ENCODE measurements around the gene CACNA2D4. TPM values are rescaled to one million over a fixed set of nuclear protein-coding genes. Genes with fewer than 3 reads are reported as not detected.

Gene CACNA2D4
- total and polyA plus RNA-seq, 2 of the 13 experiments (the other 11 are each of a cell fraction or from before 2014, with no cell fraction given): 14.2 to 136 TPM

DNA sequence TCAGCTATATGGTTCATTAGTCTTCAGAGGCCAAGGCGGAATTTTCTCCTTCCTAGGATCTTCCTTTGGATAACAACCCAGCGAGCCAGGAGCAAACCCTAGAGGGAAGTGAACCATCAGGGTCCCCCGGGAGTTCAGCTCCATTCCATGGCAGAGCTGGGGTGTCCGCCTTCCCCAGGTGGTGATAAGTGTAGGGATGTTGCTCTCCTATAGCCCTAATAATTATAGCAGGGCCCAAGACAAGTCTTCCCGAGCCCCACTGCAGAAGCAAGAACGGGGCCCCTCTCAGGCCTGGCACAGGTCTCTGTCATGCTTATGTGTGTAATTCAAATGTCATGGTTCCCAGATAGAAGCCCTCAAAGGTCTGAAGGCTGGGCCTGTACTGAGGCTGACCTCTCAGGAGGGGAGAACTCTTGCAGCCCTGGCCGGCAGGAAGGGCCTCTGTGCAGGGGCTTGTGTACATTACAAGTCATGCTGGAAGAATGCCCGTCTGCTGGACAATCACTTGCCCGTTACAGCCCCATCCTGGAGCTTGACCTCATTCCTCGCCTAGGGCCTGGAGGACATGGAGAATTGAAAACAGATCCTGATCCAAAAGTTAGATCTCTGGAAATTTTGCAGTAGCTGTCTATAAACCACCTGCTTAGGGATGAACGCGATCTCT is 80.8 kb downstream of the CACNA2D4 start (continued):
- TF ChIP-seq ASH2L (IDR thresholded peaks at IDR 0.05; ENCODE audit: insufficient read length, low read depth, low read length) (peak; percentile 49), ARNT2 (CRISPR knock-in tag; IDR thresholded peaks at IDR 0.05; ENCODE audit: low read depth) (peak; percentile 57; the same call in 1 of the 2 replicates), MEF2D (CRISPR knock-in tag; IDR thresholded peaks at IDR 0.05) (0 out of 2 replicates have a peak, but pooled peaks have one; percentile 46), ZNF746 (CRISPR knock-in tag; IDR thresholded peaks at IDR 0.05) (no peak), ELF4 (CRISPR knock-in tag; IDR thresholded peaks at IDR 0.05; ENCODE audit: borderline replicate concordance) (no peak), HNF4A (CRISPR knock-in tag; IDR thresholded peaks at IDR 0.05) (0 out of 2 replicates have a peak, but pooled peaks have one; percentile 19), ZNF615 (CRISPR knock-in tag; IDR thresholded peaks at IDR 0.05; ENCODE audit: borderline replicate concordance) (no peak), ZFP1 (CRISPR knock-in tag; IDR thresholded peaks at IDR 0.05) (no peak), KDM2A (CRISPR knock-in tag; IDR thresholded peaks at IDR 0.05; ENCODE audit: borderline replicate concordance, low read depth) (peak; percentile 27; the same call in 1 of the 2 replicates), KLF15 (CRISPR knock-in tag; IDR thresholded peaks at IDR 0.05; ENCODE audit: borderline replicate concordance) (no peak), MYNN (CRISPR knock-in tag; IDR thresholded peaks at IDR 0.05; ENCODE audit: low read depth) (no peak), ZBTB20 (CRISPR knock-in tag; IDR thresholded peaks at IDR 0.05; ENCODE audit: borderline replicate concordance, low read depth) (0 out of 2 replicates have a peak, but pooled peaks have one; percentile 17)
- TF ChIP-seq, protein P1, sequence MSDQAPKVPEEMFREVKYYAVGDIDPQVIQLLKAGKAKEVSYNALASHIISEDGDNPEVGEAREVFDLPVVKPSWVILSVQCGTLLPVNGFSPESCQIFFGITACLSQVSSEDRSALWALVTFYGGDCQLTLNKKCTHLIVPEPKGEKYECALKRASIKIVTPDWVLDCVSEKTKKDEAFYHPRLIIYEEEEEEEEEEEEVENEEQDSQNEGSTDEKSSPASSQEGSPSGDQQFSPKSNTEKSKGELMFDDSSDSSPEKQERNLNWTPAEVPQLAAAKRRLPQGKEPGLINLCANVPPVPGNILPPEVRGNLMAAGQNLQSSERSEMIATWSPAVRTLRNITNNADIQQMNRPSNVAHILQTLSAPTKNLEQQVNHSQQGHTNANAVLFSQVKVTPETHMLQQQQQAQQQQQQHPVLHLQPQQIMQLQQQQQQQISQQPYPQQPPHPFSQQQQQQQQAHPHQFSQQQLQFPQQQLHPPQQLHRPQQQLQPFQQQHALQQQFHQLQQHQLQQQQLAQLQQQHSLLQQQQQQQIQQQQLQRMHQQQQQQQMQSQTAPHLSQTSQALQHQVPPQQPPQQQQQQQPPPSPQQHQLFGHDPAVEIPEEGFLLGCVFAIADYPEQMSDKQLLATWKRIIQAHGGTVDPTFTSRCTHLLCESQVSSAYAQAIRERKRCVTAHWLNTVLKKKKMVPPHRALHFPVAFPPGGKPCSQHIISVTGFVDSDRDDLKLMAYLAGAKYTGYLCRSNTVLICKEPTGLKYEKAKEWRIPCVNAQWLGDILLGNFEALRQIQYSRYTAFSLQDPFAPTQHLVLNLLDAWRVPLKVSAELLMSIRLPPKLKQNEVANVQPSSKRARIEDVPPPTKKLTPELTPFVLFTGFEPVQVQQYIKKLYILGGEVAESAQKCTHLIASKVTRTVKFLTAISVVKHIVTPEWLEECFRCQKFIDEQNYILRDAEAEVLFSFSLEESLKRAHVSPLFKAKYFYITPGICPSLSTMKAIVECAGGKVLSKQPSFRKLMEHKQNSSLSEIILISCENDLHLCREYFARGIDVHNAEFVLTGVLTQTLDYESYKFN (CRISPR knock-in tag; conservative IDR thresholded peaks at IDR 0.05): peak; percentile 86
- TF ChIP-seq, protein P2, sequence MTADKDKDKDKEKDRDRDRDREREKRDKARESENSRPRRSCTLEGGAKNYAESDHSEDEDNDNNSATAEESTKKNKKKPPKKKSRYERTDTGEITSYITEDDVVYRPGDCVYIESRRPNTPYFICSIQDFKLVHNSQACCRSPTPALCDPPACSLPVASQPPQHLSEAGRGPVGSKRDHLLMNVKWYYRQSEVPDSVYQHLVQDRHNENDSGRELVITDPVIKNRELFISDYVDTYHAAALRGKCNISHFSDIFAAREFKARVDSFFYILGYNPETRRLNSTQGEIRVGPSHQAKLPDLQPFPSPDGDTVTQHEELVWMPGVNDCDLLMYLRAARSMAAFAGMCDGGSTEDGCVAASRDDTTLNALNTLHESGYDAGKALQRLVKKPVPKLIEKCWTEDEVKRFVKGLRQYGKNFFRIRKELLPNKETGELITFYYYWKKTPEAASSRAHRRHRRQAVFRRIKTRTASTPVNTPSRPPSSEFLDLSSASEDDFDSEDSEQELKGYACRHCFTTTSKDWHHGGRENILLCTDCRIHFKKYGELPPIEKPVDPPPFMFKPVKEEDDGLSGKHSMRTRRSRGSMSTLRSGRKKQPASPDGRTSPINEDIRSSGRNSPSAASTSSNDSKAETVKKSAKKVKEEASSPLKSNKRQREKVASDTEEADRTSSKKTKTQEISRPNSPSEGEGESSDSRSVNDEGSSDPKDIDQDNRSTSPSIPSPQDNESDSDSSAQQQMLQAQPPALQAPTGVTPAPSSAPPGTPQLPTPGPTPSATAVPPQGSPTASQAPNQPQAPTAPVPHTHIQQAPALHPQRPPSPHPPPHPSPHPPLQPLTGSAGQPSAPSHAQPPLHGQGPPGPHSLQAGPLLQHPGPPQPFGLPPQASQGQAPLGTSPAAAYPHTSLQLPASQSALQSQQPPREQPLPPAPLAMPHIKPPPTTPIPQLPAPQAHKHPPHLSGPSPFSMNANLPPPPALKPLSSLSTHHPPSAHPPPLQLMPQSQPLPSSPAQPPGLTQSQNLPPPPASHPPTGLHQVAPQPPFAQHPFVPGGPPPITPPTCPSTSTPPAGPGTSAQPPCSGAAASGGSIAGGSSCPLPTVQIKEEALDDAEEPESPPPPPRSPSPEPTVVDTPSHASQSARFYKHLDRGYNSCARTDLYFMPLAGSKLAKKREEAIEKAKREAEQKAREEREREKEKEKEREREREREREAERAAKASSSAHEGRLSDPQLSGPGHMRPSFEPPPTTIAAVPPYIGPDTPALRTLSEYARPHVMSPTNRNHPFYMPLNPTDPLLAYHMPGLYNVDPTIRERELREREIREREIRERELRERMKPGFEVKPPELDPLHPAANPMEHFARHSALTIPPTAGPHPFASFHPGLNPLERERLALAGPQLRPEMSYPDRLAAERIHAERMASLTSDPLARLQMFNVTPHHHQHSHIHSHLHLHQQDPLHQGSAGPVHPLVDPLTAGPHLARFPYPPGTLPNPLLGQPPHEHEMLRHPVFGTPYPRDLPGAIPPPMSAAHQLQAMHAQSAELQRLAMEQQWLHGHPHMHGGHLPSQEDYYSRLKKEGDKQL (CRISPR knock-in tag; IDR thresholded peaks at IDR 0.05; ENCODE audit: low read depth): 0 out of 2 replicates have a peak, but pooled peaks have one; percentile 23
- TF ChIP-seq, protein P3, sequence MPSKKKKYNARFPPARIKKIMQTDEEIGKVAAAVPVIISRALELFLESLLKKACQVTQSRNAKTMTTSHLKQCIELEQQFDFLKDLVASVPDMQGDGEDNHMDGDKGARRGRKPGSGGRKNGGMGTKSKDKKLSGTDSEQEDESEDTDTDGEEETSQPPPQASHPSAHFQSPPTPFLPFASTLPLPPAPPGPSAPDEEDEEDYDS (CRISPR knock-in tag; IDR thresholded peaks at IDR 0.05): peak; percentile 48; the same call in 1 of the 2 replicates
- TF ChIP-seq, protein P4, sequence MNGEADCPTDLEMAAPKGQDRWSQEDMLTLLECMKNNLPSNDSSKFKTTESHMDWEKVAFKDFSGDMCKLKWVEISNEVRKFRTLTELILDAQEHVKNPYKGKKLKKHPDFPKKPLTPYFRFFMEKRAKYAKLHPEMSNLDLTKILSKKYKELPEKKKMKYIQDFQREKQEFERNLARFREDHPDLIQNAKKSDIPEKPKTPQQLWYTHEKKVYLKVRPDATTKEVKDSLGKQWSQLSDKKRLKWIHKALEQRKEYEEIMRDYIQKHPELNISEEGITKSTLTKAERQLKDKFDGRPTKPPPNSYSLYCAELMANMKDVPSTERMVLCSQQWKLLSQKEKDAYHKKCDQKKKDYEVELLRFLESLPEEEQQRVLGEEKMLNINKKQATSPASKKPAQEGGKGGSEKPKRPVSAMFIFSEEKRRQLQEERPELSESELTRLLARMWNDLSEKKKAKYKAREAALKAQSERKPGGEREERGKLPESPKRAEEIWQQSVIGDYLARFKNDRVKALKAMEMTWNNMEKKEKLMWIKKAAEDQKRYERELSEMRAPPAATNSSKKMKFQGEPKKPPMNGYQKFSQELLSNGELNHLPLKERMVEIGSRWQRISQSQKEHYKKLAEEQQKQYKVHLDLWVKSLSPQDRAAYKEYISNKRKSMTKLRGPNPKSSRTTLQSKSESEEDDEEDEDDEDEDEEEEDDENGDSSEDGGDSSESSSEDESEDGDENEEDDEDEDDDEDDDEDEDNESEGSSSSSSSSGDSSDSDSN (CRISPR knock-in tag; IDR thresholded peaks at IDR 0.05): peak; percentile 63
